ENCODE data around the gene CYP4F12.
"Not testable (repeated sequence)": the region's sequence is repeated elsewhere in the genome, so short reads cannot be mapped to it uniquely, and the experiment has no call there.

Gene CYP4F12

DNA sequence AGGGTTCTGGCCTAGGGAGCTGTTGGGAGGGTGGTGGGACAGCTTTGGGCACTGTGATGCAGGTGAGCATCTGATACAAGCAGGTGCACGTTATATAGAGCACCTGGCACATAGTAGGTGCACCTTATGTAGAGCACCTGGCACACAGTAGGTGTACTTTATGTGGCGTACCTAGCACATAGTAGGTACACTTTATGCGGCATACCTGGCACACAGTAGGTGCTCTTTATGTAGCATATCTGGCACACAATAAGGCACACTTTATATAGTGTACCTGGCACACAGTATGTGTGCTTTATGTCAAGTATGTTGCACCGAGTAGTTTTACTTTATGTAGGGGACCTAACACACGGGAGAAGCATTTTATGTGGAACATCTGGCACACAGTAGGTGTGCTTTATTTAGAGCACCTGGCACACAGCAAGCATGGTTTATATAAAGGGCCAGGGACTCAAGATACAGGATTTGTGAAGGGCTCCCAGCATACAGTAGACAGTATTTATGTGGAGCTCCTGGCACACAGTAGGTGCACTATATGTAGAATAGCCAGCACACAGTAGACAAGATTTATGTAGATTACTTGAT lies 1.6 kb upstream of the CYP4F12 start:
- Mint-ChIP-seq H3K27ac (no peak overlapping the region), H3K4me3 (no peak overlapping the region), H3K9me3 (peaks cover 4% of the 10 kb centered on the region), H3K4me1 (peaks cover 29% of the 10 kb centered on the region), H3K36me3 (peaks cover 5% of the 10 kb centered on the region)
- no peak for DNase-seq (ENCODE audit: low spot score in 2 of 2)
- ATAC-seq: no peak

- peaks cover 34% of the 10 kb centered on the region for H3K4me1 Mint-ChIP-seq
- peak; percentile 11 for ATAC-seq
- peaks cover 8% of the 10 kb centered on the region for H3K9me3 Mint-ChIP-seq
- peaks cover 12% of the 10 kb centered on the region for H3K36me3 Mint-ChIP-seq
- H3K4me3 Mint-ChIP-seq: no peak overlapping the region
- no peak for DNase-seq (ENCODE audit: low spot score in 2 of 2)
- no peak overlapping the region for H3K27ac Mint-ChIP-seq
Observed at GRCh38 chr19:15671891-15672579, 852 bp upstream of the CYP4F12 start.

- DNase-seq (ENCODE audit: low spot score in 2 of 2) (no peak), ATAC-seq (peak; percentile 69)
- Mint-ChIP-seq H3K27ac (peak overlapping the region; percentile 77), H3K4me3 (no peak overlapping the region), H3K4me1 (peaks cover 45% of the 10 kb centered on the region), H3K36me3 (peaks cover 21% of the 10 kb centered on the region), H3K9me3 (peaks cover 14% of the 10 kb centered on the region)
Observed at GRCh38 chr19:15673176-15673654, 328 bp downstream of the CYP4F12 start.

GRCh38 chr19:15675560-15675959 lies 2.7 kb downstream of the CYP4F12 start:
- peaks cover 14% of the 10 kb centered on the region for H3K9me3 Mint-ChIP-seq
- peak overlapping the region; percentile 68 for H3K27ac Mint-ChIP-seq
- no peak for DNase-seq (ENCODE audit: low spot score in 2 of 2)
- H3K4me1 Mint-ChIP-seq: peaks cover 45% of the 10 kb centered on the region
- ATAC-seq: no peak
- no peak overlapping the region for H3K4me3 Mint-ChIP-seq
- H3K36me3 Mint-ChIP-seq: peaks cover 21% of the 10 kb centered on the region

DNA sequence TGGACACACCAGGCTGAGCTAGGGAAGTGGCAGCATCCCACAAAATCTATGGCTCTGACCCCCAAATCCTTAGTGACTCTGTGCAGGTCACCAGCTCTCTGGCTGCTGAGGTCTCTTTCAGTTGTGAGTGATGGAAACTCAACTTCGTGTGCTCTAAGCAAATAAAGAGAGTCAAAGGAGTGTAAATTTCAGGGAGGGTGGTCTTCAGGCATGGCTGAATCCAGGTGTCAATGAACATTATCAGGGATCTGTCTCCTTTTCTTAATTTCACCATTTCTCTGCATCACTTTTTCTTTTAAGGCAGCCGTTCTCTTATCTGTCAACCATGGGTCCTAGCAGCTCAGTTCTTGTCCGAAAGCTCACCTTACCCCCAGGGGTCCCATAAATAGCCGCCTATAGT lies 6.2 kb downstream of the CYP4F12 start:
- Mint-ChIP-seq H3K4me3 (no peak overlapping the region), H3K9me3 (peaks cover 14% of the 10 kb centered on the region), H3K27ac (no peak overlapping the region), H3K36me3 (peaks cover 21% of the 10 kb centered on the region), H3K4me1 (peaks cover 27% of the 10 kb centered on the region)
- ATAC-seq (no peak), DNase-seq (ENCODE audit: low spot score in 2 of 2) (no peak)

GRCh38 chr19:15679865-15680264 lies 7.0 kb downstream of the CYP4F12 start:
- H3K27ac Mint-ChIP-seq, ATAC-seq: not testable (repeated sequence)
- H3K4me1 Mint-ChIP-seq: peaks cover 19% of the 10 kb centered on the region

GRCh38 chr19:15680478-15681322 lies 7.8 kb downstream of the CYP4F12 start:
- peaks cover 21% of the 10 kb centered on the region for H3K36me3 Mint-ChIP-seq
- H3K4me3 Mint-ChIP-seq: no peak overlapping the region
- H3K4me1 Mint-ChIP-seq: peaks cover 16% of the 10 kb centered on the region
- peaks cover 13% of the 10 kb centered on the region for H3K9me3 Mint-ChIP-seq
- no peak overlapping the region for H3K27ac Mint-ChIP-seq
- no peak for ATAC-seq
- DNase-seq (ENCODE audit: low spot score in 2 of 2): no peak

More at GRCh38 chr19:15679865-15680264, 7.0 kb downstream of the CYP4F12 start:
- DNase-seq (ENCODE audit: low spot score in 2 of 2); H3K4me3 Mint-ChIP-seq: not testable (repeated sequence)
- peaks cover 13% of the 10 kb centered on the region for H3K9me3 Mint-ChIP-seq
- peaks cover 21% of the 10 kb centered on the region for H3K36me3 Mint-ChIP-seq

DNA sequence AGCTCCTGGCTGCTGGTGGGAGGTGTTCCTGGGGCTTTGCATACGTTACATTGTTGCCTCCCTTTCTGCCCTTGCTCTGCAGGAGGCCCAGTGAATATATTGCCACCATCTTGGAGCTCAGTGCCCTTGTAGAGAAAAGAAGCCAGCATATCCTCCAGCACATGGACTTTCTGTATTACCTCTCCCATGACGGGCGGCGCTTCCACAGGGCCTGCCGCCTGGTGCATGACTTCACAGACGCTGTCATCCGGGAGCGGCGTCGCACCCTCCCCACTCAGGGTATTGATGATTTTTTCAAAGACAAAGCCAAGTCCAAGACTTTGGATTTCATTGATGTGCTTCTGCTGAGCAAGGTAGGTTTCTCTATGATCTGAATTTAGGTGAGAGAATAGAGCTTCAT lies 10.5 kb downstream of the CYP4F12 start:
- no peak overlapping the region for H3K27ac Mint-ChIP-seq
- DNase-seq (ENCODE audit: low spot score in 2 of 2) (no peak), ATAC-seq (no peak)
- peaks cover 6% of the 10 kb centered on the region for H3K9me3 Mint-ChIP-seq
- no peaks in the 10 kb centered on the region for H3K4me1 Mint-ChIP-seq
- H3K4me3 Mint-ChIP-seq: no peak overlapping the region
- no peaks in the 10 kb centered on the region for H3K36me3 Mint-ChIP-seq

GRCh38 chr19:15684828-15685227 lies 11.9 kb downstream of the CYP4F12 start:
- Mint-ChIP-seq H3K9me3 (peaks cover 8% of the 10 kb centered on the region), H3K4me1 (no peaks in the 10 kb centered on the region), H3K27ac (no peak overlapping the region), H3K36me3 (no peaks in the 10 kb centered on the region), H3K4me3 (no peak overlapping the region)
- DNase-seq (ENCODE audit: low spot score in 2 of 2) (no peak), ATAC-seq (no peak)

DNA sequence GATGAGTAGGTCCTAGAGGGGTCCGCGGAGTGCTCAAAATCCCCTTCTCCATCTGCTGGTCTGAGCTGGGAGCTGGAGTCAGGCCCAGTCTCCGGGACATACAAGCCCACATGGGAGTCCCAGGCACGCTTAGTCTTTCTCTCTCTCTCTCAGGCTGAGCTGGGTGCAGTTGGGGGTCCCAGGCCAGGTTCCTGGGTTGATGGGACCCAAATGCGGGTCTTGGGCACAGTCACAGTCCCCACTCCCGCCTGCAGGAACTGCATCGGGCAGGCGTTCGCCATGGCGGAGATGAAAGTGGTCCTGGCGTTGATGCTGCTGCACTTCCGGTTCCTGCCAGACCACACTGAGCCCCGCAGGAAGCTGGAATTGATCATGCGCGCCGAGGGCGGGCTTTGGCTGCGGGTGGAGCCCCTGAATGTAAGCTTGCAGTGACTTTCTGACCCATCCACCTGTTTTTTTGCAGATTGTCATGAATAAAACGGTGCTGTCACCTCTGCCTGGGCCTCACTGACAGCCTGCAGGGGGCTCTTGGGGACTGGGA lies 23.8 kb downstream of the CYP4F12 start:
- DNase-seq (ENCODE audit: low spot score in 2 of 2) (no peak), ATAC-seq (no peak)
- no peak overlapping the region for H3K4me3 Mint-ChIP-seq
- no peaks in the 10 kb centered on the region for H3K36me3 Mint-ChIP-seq
- H3K4me1 Mint-ChIP-seq: no peaks in the 10 kb centered on the region
- H3K27ac Mint-ChIP-seq: no peak overlapping the region
- no peaks in the 10 kb centered on the region for H3K9me3 Mint-ChIP-seq

GRCh38 chr19:15701757-15702533 lies 29.1 kb downstream of the CYP4F12 start:
- ATAC-seq (no peak), DNase-seq (ENCODE audit: low spot score in 2 of 2) (no peak)
- no peaks in the 10 kb centered on the region for H3K36me3 Mint-ChIP-seq
- H3K4me3 Mint-ChIP-seq: no peak overlapping the region
- H3K9me3 Mint-ChIP-seq: no peaks in the 10 kb centered on the region
- no peaks in the 10 kb centered on the region for H3K4me1 Mint-ChIP-seq
- no peak overlapping the region for H3K27ac Mint-ChIP-seq

DNA sequence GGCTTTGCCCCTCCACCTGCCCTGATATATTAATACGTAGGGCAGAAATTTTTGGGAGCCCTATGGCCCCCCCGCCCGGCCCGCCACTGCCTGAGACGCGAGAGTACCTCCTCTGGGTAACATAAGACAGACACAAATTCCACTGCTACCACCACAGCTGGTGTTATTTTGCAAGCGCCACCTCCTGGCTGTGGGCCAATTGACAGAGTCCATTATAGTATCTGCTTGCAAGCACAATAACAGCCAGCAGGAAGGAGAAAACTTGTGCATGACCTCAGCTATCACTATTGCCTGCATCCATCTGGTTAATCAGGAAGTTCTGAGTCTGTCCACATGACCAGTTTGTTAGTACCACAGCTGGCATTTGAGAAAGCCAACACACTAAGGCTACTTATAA lies 29.6 kb downstream of the CYP4F12 start:
- ATAC-seq (peak; percentile 44), DNase-seq (ENCODE audit: low spot score in 2 of 2) (no peak)
- H3K9me3 Mint-ChIP-seq: no peaks in the 10 kb centered on the region
- no peaks in the 10 kb centered on the region for H3K36me3 Mint-ChIP-seq
- H3K4me1 Mint-ChIP-seq: no peaks in the 10 kb centered on the region
- H3K4me3 Mint-ChIP-seq: no peak overlapping the region
- no peak overlapping the region for H3K27ac Mint-ChIP-seq

DNA sequence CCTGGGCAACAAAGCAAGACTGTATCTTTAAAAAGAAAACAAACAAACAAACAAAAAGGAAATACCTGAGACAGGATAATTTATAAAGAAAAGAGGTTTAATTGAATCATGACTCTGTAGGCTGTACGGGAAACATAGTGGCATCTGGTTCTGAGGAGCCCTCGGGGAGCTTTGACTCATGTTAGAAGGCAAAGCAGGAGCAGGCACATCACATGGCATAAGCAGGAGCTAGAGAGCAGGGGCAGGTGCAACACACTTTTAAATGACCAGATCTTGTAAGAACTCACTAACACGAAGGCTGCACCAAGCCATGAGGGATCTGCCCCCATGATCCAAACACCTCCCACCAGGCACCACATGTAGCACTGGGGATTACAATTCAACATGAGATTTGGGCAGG lies 41.8 kb downstream of the CYP4F12 start:
- DNase-seq (ENCODE audit: low spot score in 2 of 2) (no peak), ATAC-seq (no peak)
- Mint-ChIP-seq H3K4me3 (no peak overlapping the region), H3K9me3 (peaks cover 2% of the 10 kb centered on the region), H3K27ac (no peak overlapping the region), H3K4me1 (no peaks in the 10 kb centered on the region), H3K36me3 (no peaks in the 10 kb centered on the region)

GRCh38 chr19:15715642-15716041 lies 42.8 kb downstream of the CYP4F12 start:
- no peak overlapping the region for H3K4me3 Mint-ChIP-seq
- no peaks in the 10 kb centered on the region for H3K4me1 Mint-ChIP-seq
- ATAC-seq (no peak), DNase-seq (ENCODE audit: low spot score in 2 of 2) (no peak)
- no peaks in the 10 kb centered on the region for H3K9me3 Mint-ChIP-seq
- no peak overlapping the region for H3K27ac Mint-ChIP-seq
- no peaks in the 10 kb centered on the region for H3K36me3 Mint-ChIP-seq

DNA sequence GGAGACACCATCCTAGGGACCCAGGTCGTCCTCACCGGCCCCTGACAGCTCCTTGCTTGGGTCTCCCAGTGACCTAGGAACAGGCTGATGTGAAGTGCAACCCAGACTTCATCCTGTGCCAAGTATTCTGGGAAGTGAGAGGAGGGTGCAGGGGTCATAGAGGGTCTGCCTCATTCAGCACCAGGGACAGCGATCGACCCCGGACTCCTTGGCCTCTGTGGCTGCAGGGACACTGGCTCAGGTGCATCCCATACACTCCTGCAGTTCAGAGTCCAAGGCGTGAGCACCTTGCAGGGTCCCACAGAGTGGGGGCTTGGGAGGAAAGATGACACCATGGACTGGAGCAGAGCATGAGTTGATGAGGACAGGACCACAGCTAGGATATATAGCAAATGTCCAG lies 44.9 kb downstream of the CYP4F12 start:
- ATAC-seq (no peak), DNase-seq (ENCODE audit: low spot score in 2 of 2) (no peak)
- Mint-ChIP-seq H3K4me3 (no peak overlapping the region), H3K4me1 (peaks cover 2% of the 10 kb centered on the region), H3K36me3 (no peaks in the 10 kb centered on the region), H3K9me3 (no peaks in the 10 kb centered on the region), H3K27ac (no peak overlapping the region)

Measured in stimulated activated effector memory CD8-positive, alpha-beta T cell treated with anti-CD3 and anti-CD28 coated beads, Interleukin-12 subunit alpha, Interleukin-12 subunit beta, amount 100 ng/mL, for 72 hours (primary cell).